Hair follicular keratinocyte (primary cell): ENCODE results near the gene CEACAM1. TPM values are rescaled to one million over a fixed set of nuclear protein-coding genes. Genes with fewer than 3 reads are reported as not detected.

ENCODE experiments used
- total RNA-seq: library from RNA; depleted of rRNA; stranded (reverse); fragments of >200 nt; gene quantifications from 2 replicates; pipeline ENCODE4 v1.2.3, GENCODE V29; 2015

The CEACAM1 gene
- 1.1 and 2.0 TPM in 2 replicates for total RNA-seq

GRCh38 chr19:42528354-42529247 is at the start of gene CEACAM1:
Gene CEACAM1 (minus strand): TSS chr19:42528481. CDS start chr19:42528374, 107 bp downstream.

Other genes with a start within 250 kb of the CEACAM1 start
- gene PRR19, start 226.3 kb downstream of the CEACAM1 start, total RNA-seq: 0.80 and 2.1 TPM in 2 replicates
- gene PAFAH1B3, start 225.9 kb downstream of the CEACAM1 start, total RNA-seq: 64.2 and 85.3 TPM in 2 replicates
- not detected in 2 replicates for gene TMEM145, start 215.2 kb downstream of the CEACAM1 start, total RNA-seq
- 7.3 and 13.6 TPM in 2 replicates for gene MEGF8, start 202.8 kb downstream of the CEACAM1 start, total RNA-seq
- gene CNFN, start 138.2 kb downstream of the CEACAM1 start, total RNA-seq: 1.7 and 4.1 TPM in 2 replicates
- gene LIPE, start 101.1 kb downstream of the CEACAM1 start, total RNA-seq: 20.8 and 23.8 TPM in 2 replicates
- gene CXCL17, start 85.5 kb downstream of the CEACAM1 start, total RNA-seq: not detected in 2 replicates
- not detected in 2 replicates for gene CEACAM8, start 66.4 kb upstream of the CEACAM1 start, total RNA-seq
- not detected in 2 replicates for gene PSG3, start 212.0 kb upstream of the CEACAM1 start, total RNA-seq
- not detected in 2 replicates for gene PSG8, start 237.2 kb upstream of the CEACAM1 start, total RNA-seq